ENCODE data around the gene SKIDA1. TPM values are rescaled to one million over a fixed set of nuclear protein-coding genes. Genes with fewer than 3 reads are reported as not detected.

Gene SKIDA1
- total RNA-seq, 1 experiment from 2014 or later, result 0.56 TPM

DNA sequence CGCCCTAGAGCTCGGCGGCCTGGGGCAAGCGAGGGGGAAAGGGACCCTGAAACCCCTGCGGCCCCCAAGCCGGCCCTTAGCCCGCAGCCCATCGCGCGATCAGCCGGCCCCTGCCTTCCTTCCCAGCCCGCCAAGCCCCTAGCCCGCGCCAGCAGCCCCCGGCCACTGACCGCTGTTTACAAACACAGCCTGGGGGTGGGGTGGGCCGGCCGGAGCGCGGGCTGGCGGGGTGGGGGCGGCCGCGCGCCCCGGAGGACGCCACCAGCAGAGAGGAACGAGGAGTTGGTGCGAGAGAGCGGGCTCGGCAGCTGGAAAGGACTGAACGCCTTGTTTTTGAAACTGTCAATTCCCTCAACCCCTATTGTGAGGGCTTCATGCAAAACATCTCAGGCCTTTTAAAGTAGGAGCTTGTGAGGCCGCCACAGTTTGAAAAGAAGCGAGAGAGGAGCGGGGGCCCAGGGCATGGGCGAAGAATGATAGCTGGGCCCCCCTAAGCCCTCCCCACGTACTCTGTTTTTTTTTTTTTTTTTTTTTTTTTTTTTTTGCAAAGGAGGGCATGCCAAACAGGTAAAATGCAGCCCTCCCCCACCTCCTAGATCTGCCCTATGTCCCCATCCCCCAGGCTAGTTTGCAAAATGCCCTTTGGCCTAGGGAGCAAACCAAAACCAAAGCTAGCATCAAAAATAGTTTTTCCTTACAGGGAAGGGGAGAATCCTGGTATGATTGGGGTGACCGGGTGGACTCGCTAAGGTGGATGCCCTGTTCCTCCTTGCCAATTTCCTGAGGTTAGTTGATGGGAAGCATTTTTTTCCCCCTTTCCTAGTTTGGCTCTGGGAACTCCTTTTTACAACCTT is 15.0 kb downstream of the SKIDA1 start:
- H3K36me3 Mint-ChIP-seq (ENCODE audit: insufficient read depth, unreplicated experiment), result no peaks in the 10 kb centered on the region
- no peaks in the 10 kb centered on the region for H3K27me3 Mint-ChIP-seq (ENCODE audit: insufficient read depth, unreplicated experiment)
- no peak overlapping the region for H3K4me3 Mint-ChIP-seq (ENCODE audit: unreplicated experiment)
- no peak for DNase-seq (ENCODE audit: unreplicated experiment)
- CTCF ChIA-PET, result no interaction called here
- no peak overlapping the region for H3K27ac Mint-ChIP-seq (ENCODE audit: low read depth, unreplicated experiment)
- no TSS peak for BruUV-seq (replicated peaks)
- intact Hi-C loops (cut with micrococcal nuclease), result no loop called here
- TF ChIP-seq, protein P1, sequence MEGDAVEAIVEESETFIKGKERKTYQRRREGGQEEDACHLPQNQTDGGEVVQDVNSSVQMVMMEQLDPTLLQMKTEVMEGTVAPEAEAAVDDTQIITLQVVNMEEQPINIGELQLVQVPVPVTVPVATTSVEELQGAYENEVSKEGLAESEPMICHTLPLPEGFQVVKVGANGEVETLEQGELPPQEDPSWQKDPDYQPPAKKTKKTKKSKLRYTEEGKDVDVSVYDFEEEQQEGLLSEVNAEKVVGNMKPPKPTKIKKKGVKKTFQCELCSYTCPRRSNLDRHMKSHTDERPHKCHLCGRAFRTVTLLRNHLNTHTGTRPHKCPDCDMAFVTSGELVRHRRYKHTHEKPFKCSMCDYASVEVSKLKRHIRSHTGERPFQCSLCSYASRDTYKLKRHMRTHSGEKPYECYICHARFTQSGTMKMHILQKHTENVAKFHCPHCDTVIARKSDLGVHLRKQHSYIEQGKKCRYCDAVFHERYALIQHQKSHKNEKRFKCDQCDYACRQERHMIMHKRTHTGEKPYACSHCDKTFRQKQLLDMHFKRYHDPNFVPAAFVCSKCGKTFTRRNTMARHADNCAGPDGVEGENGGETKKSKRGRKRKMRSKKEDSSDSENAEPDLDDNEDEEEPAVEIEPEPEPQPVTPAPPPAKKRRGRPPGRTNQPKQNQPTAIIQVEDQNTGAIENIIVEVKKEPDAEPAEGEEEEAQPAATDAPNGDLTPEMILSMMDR (IDR thresholded peaks at IDR 0.05; ENCODE audit: unreplicated experiment), result no peak
- peaks cover 6% of the 10 kb centered on the region for H3K4me1 Mint-ChIP-seq (ENCODE audit: insufficient read depth, unreplicated experiment)
- H3K9me3 Mint-ChIP-seq (ENCODE audit: unreplicated experiment), result no peaks in the 10 kb centered on the region
- POLR2A ChIA-PET, result interaction anchor here (0.5 kb wide), 2 partner anchors 22 to 189 kb away, joined by 3 read pairs; no protein-coding TSS in a partner anchor

DNA sequence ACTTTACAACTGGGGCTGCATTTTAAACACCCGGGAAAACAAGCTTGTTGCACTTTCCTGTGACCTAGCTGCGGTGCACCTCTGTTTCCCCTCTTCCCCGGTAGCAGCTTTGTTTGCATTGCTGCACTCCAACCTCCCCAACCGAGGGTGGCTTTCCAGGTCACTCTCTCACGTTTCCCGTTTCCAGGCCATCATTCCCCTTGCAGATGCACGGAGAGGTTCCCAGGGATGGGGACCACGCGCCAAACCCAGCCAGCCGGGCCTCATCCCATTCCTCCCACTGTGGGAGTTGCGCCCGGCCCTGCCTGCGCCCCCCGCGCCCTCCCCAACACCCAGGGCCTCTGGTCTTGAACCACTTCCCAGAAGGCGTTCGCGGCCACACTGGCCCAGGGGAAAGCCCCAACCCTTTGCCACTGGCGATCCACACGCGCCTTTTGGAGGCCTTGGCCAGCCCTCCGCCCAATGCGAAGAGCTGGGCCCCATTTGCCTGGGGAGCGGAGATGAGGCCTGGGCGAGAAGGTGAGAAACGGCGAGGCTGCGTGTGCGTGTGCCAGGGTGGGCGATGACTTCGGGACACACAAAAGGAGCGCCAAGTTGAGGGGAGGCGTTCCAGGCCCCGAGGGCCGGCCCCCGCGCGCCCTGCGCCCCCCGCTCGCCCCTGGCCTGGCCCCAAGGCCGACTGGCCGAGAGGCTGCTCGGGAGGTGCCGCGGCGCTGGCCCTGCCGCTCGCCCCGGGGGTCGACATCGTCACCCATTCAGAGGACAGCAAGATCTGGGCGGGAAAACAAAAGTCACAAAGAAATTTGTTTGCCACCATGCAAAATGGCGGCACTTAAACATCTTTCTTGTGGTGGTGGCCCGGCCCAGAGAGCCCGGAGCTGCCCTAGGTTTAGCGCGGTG is 15.9 kb downstream of the SKIDA1 start:
- intact Hi-C loops (cut with micrococcal nuclease), result no loop called here
- TF ChIP-seq, protein P1 (IDR thresholded peaks at IDR 0.05; ENCODE audit: unreplicated experiment), result no peak
- Mint-ChIP-seq H3K4me3 (ENCODE audit: unreplicated experiment) (no peak overlapping the region), H3K27me3 (ENCODE audit: insufficient read depth, unreplicated experiment) (no peaks in the 10 kb centered on the region), H3K27ac (ENCODE audit: low read depth, unreplicated experiment) (no peak overlapping the region), H3K36me3 (ENCODE audit: insufficient read depth, unreplicated experiment) (no peaks in the 10 kb centered on the region), H3K4me1 (ENCODE audit: insufficient read depth, unreplicated experiment) (peaks cover 6% of the 10 kb centered on the region), H3K9me3 (ENCODE audit: unreplicated experiment) (no peaks in the 10 kb centered on the region)
- ChIA-PET CTCF (no interaction called here), POLR2A (interaction anchor here (0.5 to 0.6 kb wide), 2 partner anchors 44 to 190 kb away, joined by 3 read pairs; no protein-coding TSS in a partner anchor)
- BruUV-seq (replicated peaks), result no TSS peak
- DNase-seq (ENCODE audit: unreplicated experiment), result no peak

DNA sequence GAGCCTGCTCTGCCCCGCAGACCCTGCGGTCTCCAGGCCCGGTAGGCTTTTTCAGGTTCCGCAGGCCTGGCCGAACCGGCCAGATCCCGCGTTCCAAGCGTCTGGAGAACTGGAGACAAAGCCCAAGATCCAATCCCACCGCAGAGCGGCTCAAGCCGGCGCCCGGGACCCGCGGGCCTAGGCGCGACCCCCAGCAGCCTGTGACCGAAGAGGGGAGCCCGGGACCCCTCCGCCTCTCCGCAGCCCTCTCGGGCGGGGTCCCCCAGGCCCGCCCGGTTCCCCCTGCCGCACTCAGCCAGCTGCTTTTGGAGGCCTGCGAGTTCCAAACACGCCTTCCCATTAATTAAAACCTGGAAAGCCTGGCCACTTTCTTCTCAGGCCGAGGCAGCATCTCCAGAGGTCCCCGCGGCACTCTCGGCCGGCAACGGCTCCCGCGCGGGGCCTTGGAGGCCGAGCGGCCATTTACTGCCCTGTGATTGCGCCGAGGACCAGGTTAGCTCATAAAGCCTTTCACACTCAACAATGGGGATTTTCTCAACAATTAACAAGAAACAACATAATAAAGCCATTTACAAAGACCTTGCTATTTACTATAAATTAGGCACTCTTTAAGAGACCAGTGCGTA is 16.7 kb downstream of the SKIDA1 start:
- TF ChIP-seq, protein P1 (IDR thresholded peaks at IDR 0.05; ENCODE audit: unreplicated experiment), result no peak
- H3K9me3 Mint-ChIP-seq (ENCODE audit: unreplicated experiment), result no peaks in the 10 kb centered on the region
- H3K27ac Mint-ChIP-seq (ENCODE audit: low read depth, unreplicated experiment), result no peak overlapping the region
- ChIA-PET CTCF (interaction anchor here (0.7 to 1.2 kb wide), 2 partner anchors 13 to 320 kb away, joined by 3 to 6 read pairs; no protein-coding TSS in a partner anchor), POLR2A (interaction anchor here (0.6 to 0.7 kb wide), 2 partner anchors 44 to 443 kb away, joined by 3 read pairs; no protein-coding TSS in a partner anchor)
- DNase-seq (ENCODE audit: unreplicated experiment), result no peak
- BruUV-seq (replicated peaks), result no TSS peak
- H3K4me1 Mint-ChIP-seq (ENCODE audit: insufficient read depth, unreplicated experiment), result peaks cover 6% of the 10 kb centered on the region
- intact Hi-C loops (cut with micrococcal nuclease), result no loop called here
- no peak overlapping the region for H3K4me3 Mint-ChIP-seq (ENCODE audit: unreplicated experiment)
- no peaks in the 10 kb centered on the region for H3K27me3 Mint-ChIP-seq (ENCODE audit: insufficient read depth, unreplicated experiment)
- H3K36me3 Mint-ChIP-seq (ENCODE audit: insufficient read depth, unreplicated experiment), result no peaks in the 10 kb centered on the region

Measured in MCF 10A (cell line).